ENCODE results near the gene FLVCR2.

DNA sequence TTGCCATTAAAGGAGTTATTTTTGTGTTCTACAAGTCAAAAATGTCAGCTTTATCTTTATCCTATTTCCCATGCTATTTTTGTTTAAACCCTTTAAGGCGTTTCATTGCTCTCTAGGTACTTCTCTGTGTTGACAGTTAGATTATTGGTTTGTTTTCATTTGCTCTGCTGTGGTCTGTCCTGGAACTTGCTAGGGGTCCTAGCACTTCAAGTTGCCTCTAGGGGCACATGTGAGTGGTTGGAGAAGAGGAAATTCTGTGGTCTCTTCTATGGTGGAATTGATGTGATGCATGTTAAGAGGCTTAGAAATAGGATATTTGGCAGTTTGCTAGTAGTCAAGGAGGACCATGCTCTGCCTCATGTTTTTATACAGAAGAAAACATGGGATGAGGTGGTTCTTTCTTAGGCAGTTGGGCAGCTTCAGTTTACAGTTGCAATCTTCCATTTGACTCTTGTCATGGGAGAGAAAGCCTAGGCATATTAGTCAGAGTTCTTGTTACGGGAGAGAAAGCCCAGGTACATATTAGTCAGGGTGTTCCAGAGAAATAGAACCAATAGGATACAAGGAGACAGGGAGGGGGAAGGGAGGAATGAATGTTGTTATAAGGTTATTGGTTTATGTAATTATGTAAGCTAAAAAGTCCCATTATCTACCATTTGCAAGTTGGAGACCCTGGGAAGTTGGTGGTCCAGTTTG, 97.0 kb downstream of the FLVCR2 start:
- no peak for TF ChIP-seq BACH2 (CRISPR knock-in tag; IDR thresholded peaks at IDR 0.05; ENCODE audit: borderline replicate concordance)
- TF ChIP-seq, protein P1, sequence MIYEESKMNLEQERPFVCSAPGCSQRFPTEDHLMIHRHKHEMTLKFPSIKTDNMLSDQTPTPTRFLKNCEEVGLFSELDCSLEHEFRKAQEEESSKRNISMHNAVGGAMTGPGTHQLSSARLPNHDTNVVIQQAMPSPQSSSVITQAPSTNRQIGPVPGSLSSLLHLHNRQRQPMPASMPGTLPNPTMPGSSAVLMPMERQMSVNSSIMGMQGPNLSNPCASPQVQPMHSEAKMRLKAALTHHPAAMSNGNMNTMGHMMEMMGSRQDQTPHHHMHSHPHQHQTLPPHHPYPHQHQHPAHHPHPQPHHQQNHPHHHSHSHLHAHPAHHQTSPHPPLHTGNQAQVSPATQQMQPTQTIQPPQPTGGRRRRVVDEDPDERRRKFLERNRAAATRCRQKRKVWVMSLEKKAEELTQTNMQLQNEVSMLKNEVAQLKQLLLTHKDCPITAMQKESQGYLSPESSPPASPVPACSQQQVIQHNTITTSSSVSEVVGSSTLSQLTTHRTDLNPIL (CRISPR knock-in tag; IDR thresholded peaks at IDR 0.05; ENCODE audit: low read depth), result no peak
- TF ChIP-seq ZFP30 (CRISPR knock-in tag; IDR thresholded peaks at IDR 0.05), result no peak
- TF ChIP-seq, protein P2, sequence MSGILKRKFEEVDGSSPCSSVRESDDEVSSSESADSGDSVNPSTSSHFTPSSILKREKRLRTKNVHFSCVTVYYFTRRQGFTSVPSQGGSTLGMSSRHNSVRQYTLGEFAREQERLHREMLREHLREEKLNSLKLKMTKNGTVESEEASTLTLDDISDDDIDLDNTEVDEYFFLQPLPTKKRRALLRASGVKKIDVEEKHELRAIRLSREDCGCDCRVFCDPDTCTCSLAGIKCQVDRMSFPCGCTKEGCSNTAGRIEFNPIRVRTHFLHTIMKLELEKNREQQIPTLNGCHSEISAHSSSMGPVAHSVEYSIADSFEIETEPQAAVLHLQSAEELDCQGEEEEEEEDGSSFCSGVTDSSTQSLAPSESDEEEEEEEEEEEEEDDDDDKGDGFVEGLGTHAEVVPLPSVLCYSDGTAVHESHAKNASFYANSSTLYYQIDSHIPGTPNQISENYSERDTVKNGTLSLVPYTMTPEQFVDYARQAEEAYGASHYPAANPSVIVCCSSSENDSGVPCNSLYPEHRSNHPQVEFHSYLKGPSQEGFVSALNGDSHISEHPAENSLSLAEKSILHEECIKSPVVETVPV (CRISPR knock-in tag; IDR thresholded peaks at IDR 0.05), result no peak
- TF ChIP-seq PPARA (CRISPR knock-in tag; IDR thresholded peaks at IDR 0.05; ENCODE audit: borderline replicate concordance), result no peak
- no peak for TF ChIP-seq TOX (CRISPR knock-in tag; IDR thresholded peaks at IDR 0.05; ENCODE audit: borderline replicate concordance)
- TF ChIP-seq, protein P3, sequence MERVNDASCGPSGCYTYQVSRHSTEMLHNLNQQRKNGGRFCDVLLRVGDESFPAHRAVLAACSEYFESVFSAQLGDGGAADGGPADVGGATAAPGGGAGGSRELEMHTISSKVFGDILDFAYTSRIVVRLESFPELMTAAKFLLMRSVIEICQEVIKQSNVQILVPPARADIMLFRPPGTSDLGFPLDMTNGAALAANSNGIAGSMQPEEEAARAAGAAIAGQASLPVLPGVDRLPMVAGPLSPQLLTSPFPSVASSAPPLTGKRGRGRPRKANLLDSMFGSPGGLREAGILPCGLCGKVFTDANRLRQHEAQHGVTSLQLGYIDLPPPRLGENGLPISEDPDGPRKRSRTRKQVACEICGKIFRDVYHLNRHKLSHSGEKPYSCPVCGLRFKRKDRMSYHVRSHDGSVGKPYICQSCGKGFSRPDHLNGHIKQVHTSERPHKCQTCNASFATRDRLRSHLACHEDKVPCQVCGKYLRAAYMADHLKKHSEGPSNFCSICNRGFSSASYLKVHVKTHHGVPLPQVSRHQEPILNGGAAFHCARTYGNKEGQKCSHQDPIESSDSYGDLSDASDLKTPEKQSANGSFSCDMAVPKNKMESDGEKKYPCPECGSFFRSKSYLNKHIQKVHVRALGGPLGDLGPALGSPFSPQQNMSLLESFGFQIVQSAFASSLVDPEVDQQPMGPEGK (CRISPR knock-in tag; IDR thresholded peaks at IDR 0.05; ENCODE audit: borderline replicate concordance), result no peak
- no peak for TF ChIP-seq RARB (CRISPR knock-in tag; IDR thresholded peaks at IDR 0.05)
- no peak for TF ChIP-seq ZNF565 (CRISPR knock-in tag; conservative IDR thresholded peaks at IDR 0.05; ENCODE audit: low read depth)
- TF ChIP-seq ESRRG (CRISPR knock-in tag; IDR thresholded peaks at IDR 0.05), result no peak
- TF ChIP-seq GLIS3 (CRISPR knock-in tag; IDR thresholded peaks at IDR 0.05), result no peak
- no peak for TF ChIP-seq ZFP3 (CRISPR knock-in tag; IDR thresholded peaks at IDR 0.05)

Data from SK-N-SH treated with all-trans-retinoic acid at 6 μM for 48 hours (cell line).